Stimulated activated CD8-positive, alpha-beta memory T cell treated with anti-CD3 and anti-CD28 coated beads, Interleukin-15, amount 100 ng/mL, for 4 hours (primary cell): ENCODE results near the gene AQP12B.
"Not testable (repeated sequence)": the region's sequence is repeated elsewhere in the genome, so short reads cannot be mapped to it uniquely, and the experiment has no call there.

Experiments
- DNase-seq, 2 donors: peaks; one replicate each; pipeline ENCODE4 v3.0.0-alpha.2; 2020; ENCODE audit warnings: low read depth in 2 of 2

The AQP12B gene

GRCh38 chr2:240701091-240701735 lies 18.5 kb upstream of the AQP12B start:
- DNase-seq, result no peak

DNA sequence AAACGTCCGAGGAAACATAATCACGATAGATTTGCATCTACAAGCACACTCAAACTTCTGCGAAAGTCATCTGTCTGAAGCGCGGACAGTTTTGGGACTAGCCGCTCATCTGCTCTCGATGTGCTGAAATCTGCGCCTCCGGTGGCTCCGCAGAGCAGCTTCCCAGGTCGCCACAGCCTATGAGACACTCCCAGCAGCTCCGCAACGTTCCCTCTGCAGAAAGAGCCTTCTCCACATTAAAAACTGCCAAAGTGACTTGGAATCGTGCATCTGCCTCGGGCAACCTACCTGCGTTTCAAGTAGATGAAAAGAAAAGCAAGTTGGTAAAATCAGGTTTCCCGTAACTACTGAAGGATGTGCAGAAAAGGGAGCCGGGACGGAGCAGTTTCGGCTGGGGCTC lies 17.9 kb upstream of the AQP12B start:
- not testable (repeated sequence) for DNase-seq

DNA sequence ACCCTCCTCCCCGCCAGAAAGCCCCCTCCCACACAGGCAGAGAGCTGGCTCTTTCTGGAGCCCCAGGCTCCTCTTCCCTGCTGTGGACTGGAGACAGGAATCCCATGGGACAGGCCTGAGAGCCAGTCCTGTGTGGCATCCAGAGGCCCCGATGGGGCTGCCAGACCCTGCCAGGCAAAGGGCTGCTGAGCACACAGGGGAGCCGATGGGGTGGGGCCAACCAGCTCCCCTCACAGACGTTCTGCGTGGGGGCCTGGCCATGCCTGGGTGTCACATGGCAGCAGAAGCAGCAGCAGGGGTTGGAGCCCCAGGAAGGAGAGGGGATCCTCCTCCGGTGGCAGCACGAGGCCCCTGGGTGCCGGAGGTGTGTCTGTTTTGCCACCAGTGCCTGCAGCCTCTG lies 17.1 kb upstream of the AQP12B start:
- not testable (repeated sequence) for DNase-seq

DNA sequence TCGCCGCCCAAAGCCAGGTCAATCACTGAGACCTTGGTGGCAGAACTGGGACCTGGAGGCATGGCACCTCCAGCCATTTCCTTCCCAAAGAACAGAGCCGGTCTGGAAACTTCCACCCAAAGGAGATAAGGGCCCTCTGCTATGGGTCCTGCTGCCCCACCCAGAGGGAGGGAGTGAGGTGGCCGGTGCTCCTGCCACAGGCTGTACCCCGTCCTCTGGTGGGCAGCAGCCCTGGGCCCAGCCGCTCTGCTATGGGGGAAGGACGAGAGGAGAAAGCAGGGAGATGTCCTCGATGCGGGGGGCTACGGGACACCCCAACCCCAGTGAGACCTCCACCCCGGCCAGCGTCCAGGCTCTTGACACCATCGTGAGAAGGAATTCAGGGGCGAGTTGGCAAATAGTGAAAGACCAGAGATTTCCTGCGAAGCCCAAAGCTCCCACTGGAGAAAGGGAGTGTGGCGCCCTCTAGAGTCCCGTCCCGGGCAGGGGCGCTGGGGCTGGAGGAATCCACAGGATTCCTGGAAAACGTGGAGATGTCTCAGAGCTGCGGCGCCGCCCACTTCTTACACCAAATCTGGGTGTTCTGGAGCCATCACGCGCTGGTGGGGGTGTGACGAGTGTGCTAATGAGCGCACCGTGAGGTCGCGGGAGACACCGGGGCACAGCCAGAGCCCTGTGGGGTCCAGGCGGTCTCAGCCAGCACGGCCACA lies 16.3 kb upstream of the AQP12B start:
- not testable (repeated sequence) for DNase-seq

DNA sequence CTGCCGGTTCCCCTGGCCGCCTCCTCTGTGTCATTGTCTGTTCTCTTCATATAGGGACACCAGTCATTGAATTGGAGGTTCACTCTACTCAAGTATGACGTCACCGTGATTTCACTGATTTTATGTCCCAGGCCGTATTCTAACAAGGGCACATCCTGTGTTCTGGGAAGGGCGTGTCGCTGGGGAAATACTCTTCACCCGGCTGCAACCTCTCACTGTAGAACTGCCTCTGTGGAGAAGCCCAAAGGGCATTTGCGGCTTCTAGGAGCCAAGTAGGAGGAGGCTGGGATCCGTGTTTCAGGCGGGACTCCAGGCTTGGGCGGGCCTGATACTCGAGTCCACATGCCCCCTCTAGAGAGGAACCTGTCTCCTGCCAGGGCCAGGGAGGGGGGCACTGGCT lies 13.8 kb upstream of the AQP12B start:
- DNase-seq, result not testable (repeated sequence)

DNA sequence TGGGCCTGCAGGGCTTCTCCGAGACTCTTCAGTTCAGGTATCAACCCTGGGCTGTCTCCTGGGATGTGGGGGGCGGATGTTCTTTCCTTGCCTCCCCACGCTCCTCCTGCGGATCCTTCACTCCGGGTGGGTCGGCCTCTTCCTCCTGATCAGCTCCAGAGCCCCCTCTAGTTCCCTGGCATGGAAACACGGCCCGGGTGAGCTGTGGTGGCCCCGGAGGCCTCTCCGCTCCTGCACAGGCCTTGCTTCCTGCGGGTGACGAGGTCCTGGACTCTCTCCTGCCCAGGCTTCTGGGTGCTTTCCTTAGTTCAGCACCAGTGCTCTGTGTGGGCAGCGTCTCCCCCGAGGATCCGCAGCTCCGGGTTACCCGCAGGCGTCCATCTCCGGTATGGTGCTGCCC lies 12.9 kb upstream of the AQP12B start:
- not testable (repeated sequence) for DNase-seq

DNA sequence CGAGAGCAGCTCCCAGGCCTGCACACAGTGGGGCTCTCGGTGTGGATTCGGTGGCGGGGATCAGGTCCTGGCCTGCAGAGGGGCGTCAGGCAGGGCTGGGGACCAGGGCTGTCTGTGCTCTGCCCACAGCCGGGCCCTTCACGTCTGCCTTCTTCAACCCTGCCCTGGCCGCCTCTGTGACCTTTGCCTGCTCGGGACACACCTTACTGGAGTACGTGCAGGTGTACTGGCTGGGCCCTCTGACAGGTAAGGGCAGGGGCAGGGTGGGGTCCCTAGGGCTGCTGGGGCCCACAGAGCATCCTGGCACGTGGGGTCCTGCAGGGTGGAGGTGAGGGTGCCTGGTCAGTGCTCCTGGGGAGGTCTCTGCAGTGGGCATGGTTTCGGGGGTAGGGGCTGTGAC lies 11.6 kb upstream of the AQP12B start:
- not testable (repeated sequence) for DNase-seq

GRCh38 chr2:240692583-240693561 lies 10.2 kb upstream of the AQP12B start:
- DNase-seq, result not testable (repeated sequence)

GRCh38 chr2:240691631-240692420 lies 9.1 kb upstream of the AQP12B start, which contains the start of gene AQP12A:
Gene AQP12A (plus strand): TSS chr2:240691866. CDS start chr2:240691914, 48 bp downstream.
- DNase-seq, result not testable (repeated sequence)

GRCh38 chr2:240691075-240691427 lies 8.4 kb upstream of the AQP12B start:
- not testable (repeated sequence) for DNase-seq

DNA sequence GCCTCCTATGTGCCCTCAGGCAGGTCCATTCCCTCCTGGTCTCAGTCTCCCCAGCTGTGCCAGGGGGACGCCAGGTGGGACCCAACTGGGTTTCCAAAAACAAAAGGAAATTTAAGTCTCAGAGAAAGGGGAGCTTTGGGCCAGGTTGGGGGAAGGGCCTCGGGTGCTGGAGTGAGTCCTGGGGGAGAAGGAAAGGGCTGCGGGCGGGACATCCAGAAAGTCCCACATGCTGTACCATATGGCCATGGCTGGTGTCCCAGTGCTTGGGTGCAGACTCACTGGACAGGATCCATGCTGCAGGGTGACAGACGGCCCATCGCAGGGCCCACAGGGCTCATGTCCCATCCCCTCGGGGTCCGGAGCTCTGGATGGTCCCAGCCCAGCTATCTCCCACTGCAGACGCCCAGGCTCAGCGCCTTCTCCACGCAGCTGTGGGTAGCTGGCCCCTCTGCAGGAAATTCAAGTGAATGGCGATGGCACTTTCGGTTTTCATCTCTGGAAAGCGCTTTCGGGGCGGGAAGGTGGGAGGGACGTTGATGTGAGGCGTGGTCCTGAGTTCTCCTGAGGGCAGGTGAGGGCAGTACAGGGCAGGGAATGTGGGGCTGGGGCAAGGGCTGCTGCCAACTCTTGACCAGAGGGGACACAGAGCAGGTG lies 7.9 kb upstream of the AQP12B start:
- not testable (repeated sequence) for DNase-seq

DNA sequence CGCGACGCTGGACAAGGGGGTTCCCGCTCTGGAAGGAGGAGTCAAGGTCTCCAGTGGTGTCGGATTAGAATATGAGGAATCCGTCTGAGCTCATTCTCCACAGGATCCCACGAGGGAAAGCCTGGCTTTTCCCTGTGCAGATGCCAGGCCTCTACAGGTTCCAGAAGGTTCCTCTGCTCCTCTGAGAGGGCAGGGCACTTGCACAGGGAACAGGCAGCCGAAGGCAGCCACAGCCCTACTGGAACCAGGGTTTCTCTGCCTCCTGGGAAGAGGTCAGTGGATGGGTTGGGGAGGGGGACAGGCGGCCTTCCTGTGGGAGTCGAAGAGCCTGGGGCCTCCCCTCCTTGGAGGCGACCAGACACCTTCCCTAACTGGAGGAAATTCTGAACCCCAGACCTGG lies 7.3 kb upstream of the AQP12B start:
- no peak for DNase-seq

DNA sequence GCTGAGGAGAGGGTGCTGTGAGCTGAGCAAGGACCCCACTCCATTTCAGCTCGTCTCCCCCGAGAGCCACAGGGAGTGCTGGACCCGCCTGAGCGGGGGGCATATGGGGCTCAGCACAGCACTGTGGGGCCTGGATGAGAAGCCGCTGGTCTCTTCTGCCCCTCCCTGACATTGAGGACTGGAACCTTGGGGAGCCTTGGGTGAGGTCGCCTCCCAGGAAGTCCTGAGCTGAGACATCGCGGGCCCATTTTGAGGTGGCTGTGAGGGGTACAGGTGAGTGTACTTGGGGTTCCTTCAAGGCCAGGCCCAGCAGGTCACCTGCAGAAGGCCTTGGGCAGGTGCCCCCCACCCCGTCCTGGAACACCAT lies 5.9 kb upstream of the AQP12B start:
- DNase-seq, result no peak

DNA sequence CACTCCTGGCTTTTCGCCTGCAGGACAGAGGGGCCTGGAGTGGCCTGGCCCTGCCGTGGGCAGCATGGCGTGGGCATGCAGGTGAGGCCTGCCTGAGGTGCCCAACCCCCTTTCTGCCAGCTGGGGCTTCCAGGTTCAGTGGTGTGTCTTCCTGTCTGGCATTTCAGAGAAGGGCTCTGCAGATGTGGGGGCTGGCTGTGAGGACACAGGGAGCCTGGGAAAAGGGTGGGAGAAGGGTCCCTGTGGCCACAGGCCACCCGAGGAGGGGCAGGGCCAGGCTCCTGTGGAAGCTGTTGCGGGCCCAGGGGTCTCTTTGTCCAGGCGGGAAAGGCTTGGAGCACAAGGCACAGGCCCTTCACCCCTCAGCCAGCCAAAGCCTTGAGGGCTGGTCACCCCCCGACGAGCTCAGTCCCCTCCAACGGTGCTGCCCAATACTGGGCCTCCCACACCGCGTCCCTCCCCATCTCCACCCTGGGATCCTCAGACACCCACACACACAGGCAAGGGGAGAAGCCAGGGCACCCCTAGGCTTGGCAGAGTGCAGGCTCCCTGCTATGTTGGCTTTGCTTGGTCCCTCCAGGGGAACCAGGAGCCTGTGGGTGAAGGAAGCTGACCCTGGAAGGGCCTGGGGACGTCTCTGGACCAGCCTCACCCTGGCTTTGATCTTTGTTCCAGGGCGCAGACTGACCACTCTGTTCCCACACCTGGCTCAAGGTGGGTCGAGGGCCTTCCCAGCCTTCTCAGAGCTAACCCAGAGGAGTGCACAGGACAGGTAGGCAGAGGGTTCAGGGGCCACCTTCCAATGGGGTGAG lies 5.3 kb upstream of the AQP12B start:
- no peak for DNase-seq

DNA sequence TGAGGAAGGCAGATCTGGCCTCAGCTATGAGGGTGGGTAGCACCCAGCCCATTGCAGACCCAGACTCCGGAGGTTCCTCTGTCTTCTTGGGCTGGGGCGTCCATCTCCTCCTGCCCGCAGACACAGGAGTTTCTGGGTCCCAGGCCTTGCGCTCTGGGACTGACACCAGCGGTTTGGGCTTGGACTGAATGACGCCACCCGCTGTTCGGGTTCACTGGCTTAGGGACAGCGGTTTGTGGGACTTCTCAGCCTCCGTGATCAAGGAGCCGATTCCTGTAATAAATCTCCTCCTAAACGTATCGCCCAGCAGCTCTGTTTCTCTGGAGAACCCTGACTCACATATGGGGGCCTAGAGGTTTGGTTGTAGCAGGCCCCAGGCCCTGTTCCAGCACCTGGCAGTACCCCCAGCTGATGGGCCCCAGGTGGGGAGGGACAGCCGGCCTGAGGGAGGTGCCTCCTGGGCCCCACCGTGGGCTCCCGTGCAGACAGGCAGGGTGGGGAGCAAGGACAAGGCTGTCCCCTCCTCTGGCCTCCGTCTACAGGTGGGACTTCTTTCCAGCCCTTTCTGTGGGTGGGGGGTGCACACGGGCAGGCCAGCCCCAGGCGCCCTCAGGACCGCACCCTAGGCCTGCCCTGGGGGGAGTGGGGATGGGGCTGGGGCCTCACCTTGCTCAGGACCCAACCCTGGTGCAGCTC lies 4.5 kb upstream of the AQP12B start:
- DNase-seq, result no peak

- DNase-seq, result no peak
Observed at GRCh38 chr2:240686460-240686859, 3.8 kb upstream of the AQP12B start.

DNA sequence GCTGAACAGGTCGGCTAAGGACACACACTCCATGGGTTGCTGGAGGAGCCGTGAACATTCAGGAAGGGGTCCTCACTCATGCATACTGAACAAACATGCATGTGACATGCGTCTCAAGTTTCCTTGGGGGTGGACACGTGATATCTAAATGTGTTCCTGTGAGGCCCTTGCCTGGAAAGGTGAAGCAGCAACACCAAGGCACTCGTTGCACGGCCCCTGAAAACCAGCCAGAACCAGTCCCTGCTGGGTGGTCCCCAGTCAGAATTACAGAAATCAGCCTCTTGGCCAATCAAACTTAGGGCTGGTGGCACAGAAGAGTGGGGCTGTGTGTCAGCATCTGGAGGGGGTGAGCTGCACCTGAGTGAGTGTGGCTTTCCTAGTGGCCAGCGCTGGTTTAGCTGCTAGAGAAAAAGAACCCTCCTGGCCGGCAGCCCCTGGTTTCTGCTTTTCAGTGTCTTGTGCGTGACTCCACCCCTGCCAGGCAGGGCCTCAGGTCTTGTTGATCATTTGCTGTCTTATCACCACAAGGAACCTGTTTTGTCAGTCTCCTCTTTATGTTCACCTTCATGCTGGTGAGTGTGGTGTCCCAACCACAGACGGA lies 3.2 kb upstream of the AQP12B start:
- DNase-seq, result no peak

DNA sequence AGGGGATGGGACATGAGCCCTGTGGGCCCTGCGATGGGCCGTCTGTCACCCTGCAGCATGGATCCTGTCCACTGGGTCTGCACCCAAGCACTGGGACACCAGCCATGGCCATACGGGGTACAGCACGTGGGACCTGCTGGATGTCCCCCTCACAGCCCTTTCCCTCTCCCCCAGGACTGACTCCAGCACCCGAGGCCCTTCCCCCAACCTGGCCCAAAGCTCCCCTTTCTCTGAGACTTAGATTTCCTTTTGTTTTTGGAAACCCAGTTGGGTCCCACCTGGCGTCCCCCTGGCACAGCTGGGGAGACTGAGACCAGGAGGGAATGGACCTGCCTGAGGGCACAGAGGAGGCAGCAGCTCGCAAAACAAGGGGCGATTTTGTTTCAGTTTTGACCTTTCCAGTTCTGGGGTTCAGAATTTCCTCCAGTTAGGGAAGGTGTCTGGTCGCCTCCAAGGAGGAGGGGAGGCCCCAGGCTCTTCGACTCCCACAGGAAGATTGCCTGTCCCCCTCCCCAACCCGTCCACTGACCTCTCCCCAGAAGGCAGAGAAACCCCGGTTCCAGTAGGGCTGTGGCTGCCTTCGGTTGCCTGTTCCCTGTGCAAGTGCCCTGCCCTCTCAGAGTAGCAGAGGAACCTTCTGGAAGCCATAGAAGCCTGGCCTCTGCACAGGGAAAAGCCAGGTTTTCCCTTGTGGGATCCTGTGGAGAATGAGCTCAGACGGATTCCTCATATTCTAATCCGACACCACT lies 1.5 kb upstream of the AQP12B start:
- DNase-seq, result not testable (repeated sequence)
